H54 (cell line): ENCODE data around the gene FAM3B.

Experiments used
- DNase-seq: peaks from one replicate; pipeline ENCODE4 v3.0.0; 2011; ENCODE audit warnings: low spot score, mixed read lengths; ENCODE audit not compliant: insufficient read length
- FAIRE-seq: peaks from 3 replicates; lab custom pipeline; 2011; peaks lifted over from hg19 to GRCh38; lab: Jason Lieb, UNC
- POLR2A ChIP-seq: IDR thresholded peaks from 2 replicates; pipeline ENCODE4 v1.6.1; 2011; ENCODE audit warnings: low read depth, mild to moderate bottlenecking, low read length

Gene FAM3B

GRCh38 chr21:41371685-41372030, 55.1 kb downstream of the FAM3B start:
- DNase-seq: no peak
- FAIRE-seq: no peak
- TF ChIP-seq POLR2A: no peak

GRCh38 chr21:41373253-41373652, 56.7 kb downstream of the FAM3B start:
- FAIRE-seq (no peak), DNase-seq (no peak)
- TF ChIP-seq POLR2A: no peak

GRCh38 chr21:41373763-41374162, 57.2 kb downstream of the FAM3B start:
- FAIRE-seq (no peak), DNase-seq (no peak)
- no peak for TF ChIP-seq POLR2A

- FAIRE-seq: no peak
- no peak for TF ChIP-seq POLR2A
- no peak for DNase-seq
Measured at GRCh38 chr21:41374177-41374712, 57.6 kb downstream of the FAM3B start.

- DNase-seq (no peak), FAIRE-seq (no peak)
- no peak for TF ChIP-seq POLR2A
Measured at GRCh38 chr21:41374867-41375533, 58.4 kb downstream of the FAM3B start.

- DNase-seq (no peak), FAIRE-seq (no peak)
- no peak for TF ChIP-seq POLR2A
Measured at GRCh38 chr21:41375875-41376274, 59.3 kb downstream of the FAM3B start.

- no peak for TF ChIP-seq POLR2A
- FAIRE-seq: no peak
- no peak for DNase-seq
Measured at GRCh38 chr21:41377715-41378114, 61.1 kb downstream of the FAM3B start.

- no peak for TF ChIP-seq POLR2A
- no peak for FAIRE-seq
- DNase-seq: no peak
Measured at GRCh38 chr21:41378849-41379248, 62.2 kb downstream of the FAM3B start.

GRCh38 chr21:41379901-41380300, 63.3 kb downstream of the FAM3B start:
- FAIRE-seq: no peak
- DNase-seq: no peak
- TF ChIP-seq POLR2A: no peak

GRCh38 chr21:41381731-41382130, 65.1 kb downstream of the FAM3B start:
- DNase-seq: no peak
- FAIRE-seq: no peak
- no peak for TF ChIP-seq POLR2A

- no peak for FAIRE-seq
- no peak for TF ChIP-seq POLR2A
- no peak for DNase-seq
Measured at GRCh38 chr21:41387042-41387819, 70.6 kb downstream of the FAM3B start.

- FAIRE-seq (no peak), DNase-seq (no peak)
- TF ChIP-seq POLR2A: no peak
Measured at GRCh38 chr21:41387824-41388223, 71.2 kb downstream of the FAM3B start.

- no peak for FAIRE-seq
- no peak for TF ChIP-seq POLR2A
- no peak for DNase-seq
Measured at GRCh38 chr21:41388259-41388658, 71.7 kb downstream of the FAM3B start.

- no peak for TF ChIP-seq POLR2A
- DNase-seq (no peak), FAIRE-seq (no peak)
Measured at GRCh38 chr21:41390043-41390639, 73.5 kb downstream of the FAM3B start.
